Measurements from ENCODE around the gene UNK.

DNA sequence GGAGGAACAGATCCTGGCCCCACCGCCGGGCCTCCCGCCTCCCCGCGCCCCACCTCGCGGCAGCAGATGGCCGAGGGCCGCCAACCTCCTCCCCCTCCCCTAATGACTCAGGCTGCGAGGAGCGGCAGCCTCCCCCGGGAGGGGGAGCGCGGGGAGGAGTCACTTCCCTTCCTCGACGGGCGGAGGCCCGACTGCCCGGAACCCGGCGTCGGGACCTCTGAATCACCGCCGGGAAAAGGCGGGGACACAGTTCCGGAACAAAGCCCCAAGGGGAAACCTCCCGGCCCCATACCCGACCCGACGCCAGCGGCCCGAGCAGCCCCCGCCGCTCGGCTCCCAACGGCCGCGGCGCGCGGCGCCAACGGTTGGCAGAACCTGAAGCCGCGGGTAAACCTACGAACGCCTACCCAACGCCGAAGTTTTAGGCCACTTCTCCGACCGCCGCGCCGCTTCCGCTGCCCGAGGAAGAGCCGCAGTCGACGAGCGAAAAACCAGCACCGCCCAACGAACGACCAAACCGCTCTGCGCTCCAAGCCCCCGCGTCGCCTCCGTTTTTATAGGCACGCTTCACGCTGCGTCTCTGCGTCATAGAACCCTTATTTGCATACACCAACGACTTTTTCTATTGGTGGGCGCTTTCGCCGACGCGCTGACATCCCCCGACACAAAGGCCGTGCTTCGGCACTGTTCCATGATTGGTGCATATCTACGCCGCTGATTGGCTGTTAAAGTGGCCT is 5.2 kb upstream of the UNK start:
- TF ChIP-seq, protein P1, sequence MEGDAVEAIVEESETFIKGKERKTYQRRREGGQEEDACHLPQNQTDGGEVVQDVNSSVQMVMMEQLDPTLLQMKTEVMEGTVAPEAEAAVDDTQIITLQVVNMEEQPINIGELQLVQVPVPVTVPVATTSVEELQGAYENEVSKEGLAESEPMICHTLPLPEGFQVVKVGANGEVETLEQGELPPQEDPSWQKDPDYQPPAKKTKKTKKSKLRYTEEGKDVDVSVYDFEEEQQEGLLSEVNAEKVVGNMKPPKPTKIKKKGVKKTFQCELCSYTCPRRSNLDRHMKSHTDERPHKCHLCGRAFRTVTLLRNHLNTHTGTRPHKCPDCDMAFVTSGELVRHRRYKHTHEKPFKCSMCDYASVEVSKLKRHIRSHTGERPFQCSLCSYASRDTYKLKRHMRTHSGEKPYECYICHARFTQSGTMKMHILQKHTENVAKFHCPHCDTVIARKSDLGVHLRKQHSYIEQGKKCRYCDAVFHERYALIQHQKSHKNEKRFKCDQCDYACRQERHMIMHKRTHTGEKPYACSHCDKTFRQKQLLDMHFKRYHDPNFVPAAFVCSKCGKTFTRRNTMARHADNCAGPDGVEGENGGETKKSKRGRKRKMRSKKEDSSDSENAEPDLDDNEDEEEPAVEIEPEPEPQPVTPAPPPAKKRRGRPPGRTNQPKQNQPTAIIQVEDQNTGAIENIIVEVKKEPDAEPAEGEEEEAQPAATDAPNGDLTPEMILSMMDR (IDR thresholded peaks at IDR 0.05), result peak; percentile 59; the same call in 1 of the 2 replicates
- TF ChIP-seq, protein P2, sequence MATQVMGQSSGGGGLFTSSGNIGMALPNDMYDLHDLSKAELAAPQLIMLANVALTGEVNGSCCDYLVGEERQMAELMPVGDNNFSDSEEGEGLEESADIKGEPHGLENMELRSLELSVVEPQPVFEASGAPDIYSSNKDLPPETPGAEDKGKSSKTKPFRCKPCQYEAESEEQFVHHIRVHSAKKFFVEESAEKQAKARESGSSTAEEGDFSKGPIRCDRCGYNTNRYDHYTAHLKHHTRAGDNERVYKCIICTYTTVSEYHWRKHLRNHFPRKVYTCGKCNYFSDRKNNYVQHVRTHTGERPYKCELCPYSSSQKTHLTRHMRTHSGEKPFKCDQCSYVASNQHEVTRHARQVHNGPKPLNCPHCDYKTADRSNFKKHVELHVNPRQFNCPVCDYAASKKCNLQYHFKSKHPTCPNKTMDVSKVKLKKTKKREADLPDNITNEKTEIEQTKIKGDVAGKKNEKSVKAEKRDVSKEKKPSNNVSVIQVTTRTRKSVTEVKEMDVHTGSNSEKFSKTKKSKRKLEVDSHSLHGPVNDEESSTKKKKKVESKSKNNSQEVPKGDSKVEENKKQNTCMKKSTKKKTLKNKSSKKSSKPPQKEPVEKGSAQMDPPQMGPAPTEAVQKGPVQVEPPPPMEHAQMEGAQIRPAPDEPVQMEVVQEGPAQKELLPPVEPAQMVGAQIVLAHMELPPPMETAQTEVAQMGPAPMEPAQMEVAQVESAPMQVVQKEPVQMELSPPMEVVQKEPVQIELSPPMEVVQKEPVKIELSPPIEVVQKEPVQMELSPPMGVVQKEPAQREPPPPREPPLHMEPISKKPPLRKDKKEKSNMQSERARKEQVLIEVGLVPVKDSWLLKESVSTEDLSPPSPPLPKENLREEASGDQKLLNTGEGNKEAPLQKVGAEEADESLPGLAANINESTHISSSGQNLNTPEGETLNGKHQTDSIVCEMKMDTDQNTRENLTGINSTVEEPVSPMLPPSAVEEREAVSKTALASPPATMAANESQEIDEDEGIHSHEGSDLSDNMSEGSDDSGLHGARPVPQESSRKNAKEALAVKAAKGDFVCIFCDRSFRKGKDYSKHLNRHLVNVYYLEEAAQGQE (IDR thresholded peaks at IDR 0.05; ENCODE audit: insufficient read depth in 1 of 2, low read depth in 2 of 2, low read length in 1 of 2), result peak in 1 of 2 experiments; percentile 41; a peak in 1 of 4 replicates

Measured in Panc1 (cell line).